NAMALWA (cell line): ENCODE data around the gene BMP8B.

Experiments used
- DNase-seq: peaks from one replicate; pipeline ENCODE4 v3.0.0-alpha.2; 2015; ENCODE audit warnings: low spot score

Gene BMP8B

GRCh38 chr1:39722495-39722894 is 66.2 kb downstream of the BMP8B start:
- DNase-seq = no peak

- DNase-seq = no peak
These were observed 67.0 kb downstream of the BMP8B start for GRCh38 chr1:39721664-39722063.

- peak; percentile 90 for DNase-seq
These were observed 68.3 kb downstream of the BMP8B start for GRCh38 chr1:39720094-39720999.

GRCh38 chr1:39717809-39718208 is 70.9 kb downstream of the BMP8B start:
- DNase-seq = no peak

- no peak for DNase-seq
These were observed 75.1 kb downstream of the BMP8B start for GRCh38 chr1:39713557-39713956.

GRCh38 chr1:39711966-39712340 is 76.7 kb downstream of the BMP8B start:
- DNase-seq = no peak

GRCh38 chr1:39711104-39711965 is 77.3 kb downstream of the BMP8B start:
- DNase-seq = no peak

GRCh38 chr1:39707506-39707905 is 81.2 kb downstream of the BMP8B start:
- no peak for DNase-seq
